HepG2 (cell line): ENCODE results near the gene SH3BP2. TPM values are rescaled to one million over a fixed set of nuclear protein-coding genes. Genes with fewer than 3 reads are reported as not detected.

Experiments used
- ATAC-seq: fragments of 200-7000 bp; cut with Tn5 transposase; 3 replicates; pipeline ENCODE4 v1.9.1; 2020; ENCODE audit warnings: mild to moderate bottlenecking, moderate library complexity
- BruUV-seq: library from RNA; stranded (reverse); fragments of 400-500 nt; replicated peaks from 2 replicates; lab custom pipeline; 2021; lab: Mats Ljungman, UMichigan
- CTCF ChIA-PET: fragments of 300-600 bp; formaldehyde crosslinking; extraction: SDS; loops from one replicate; lab custom pipeline; 2021; ENCODE audit warnings: low total read pairs, inconsistent platforms, low intra/inter-chr PET ratio; lab: Yijun Ruan, JAX
- POLR2A ChIA-PET: fragments of 350-600 bp; sonication (Branson Sonifier 250); formaldehyde crosslinking; loops from one replicate; lab custom pipeline; 2020; ENCODE audit warnings: antibody characterized with exemption, inconsistent platforms; lab: Yijun Ruan, JAX
- DNase-seq: peaks from one replicate; pipeline ENCODE4 v3.0.0-alpha.2; 2015; ENCODE audit warnings: low spot score
- FAIRE-seq: peaks from 3 replicates; lab custom pipeline; 2011; peaks lifted over from hg19 to GRCh38; lab: Jason Lieb, UNC
- H2AFZ ChIP-seq: one replicate; pipeline ENCODE4 v1.6.1; 2011; ENCODE audit warnings: low read length, inconsistent platforms
- H3K27ac ChIP-seq: fragments of 300-600 bp; 3 replicates; pipeline ENCODE4 v1.8.0; 2011; ENCODE audit warnings: mixed run types, mild to moderate bottlenecking, mixed read lengths, low read length, inconsistent platforms; ENCODE audit not compliant: insufficient read depth; ENCODE audit errors: extremely low read length
- H3K27me3 ChIP-seq, 2 experiments: fragments of 200-600 bp in 1 of 2; 2 replicates in 1 of 2; 3 replicates in 1 of 2; pipeline versions ENCODE4 v1.6.0 to v1.8.0; 2011; ENCODE audit warnings: low read length in 2 of 2, mild to moderate bottlenecking in 2 of 2, moderate library complexity in 2 of 2, inconsistent platforms in 1 of 2; ENCODE audit not compliant: insufficient read depth in 2 of 2, control insufficient read depth in 1 of 2
- H3K36me3 ChIP-seq, 2 experiments: fragments of 200-600 bp in 1 of 2; replicated peaks in 1 of 2; 2 replicates in 1 of 2; 3 replicates in 1 of 2; pipeline versions ENCODE4 v1.5.1 to v1.8.0; 2011; ENCODE audit warnings: low read length in 2 of 2, inconsistent platforms in 1 of 2; ENCODE audit not compliant: insufficient read depth in 2 of 2, control insufficient read depth in 1 of 2
- H3K4me1 ChIP-seq: 2 replicates; pipeline ENCODE4 v1.5.1; 2012; ENCODE audit warnings: low read length, inconsistent platforms; ENCODE audit not compliant: insufficient read depth
- H3K4me2 ChIP-seq: 2 replicates; pipeline ENCODE4 v1.6.0; 2011; ENCODE audit warnings: low read depth, low read length, inconsistent platforms
- H3K4me3 ChIP-seq, 3 experiments: fragments of 200-600 bp in 1 of 3; sonication (generic), shearing (Covaris generic) in 1 of 3; replicated peaks in 1 of 3; 2 replicates each; pipeline ENCODE4 v1.5.1; 2011 to 2016; ENCODE audit warnings: low read length in 3 of 3, inconsistent platforms in 2 of 3, low read depth in 2 of 3, mild to moderate bottlenecking in 2 of 3, control low read depth in 1 of 3, mixed read lengths in 1 of 3; ENCODE audit not compliant: insufficient read depth in 1 of 3
- H3K79me2 ChIP-seq: one replicate; pipeline ENCODE4 v1.6.1; 2011; ENCODE audit warnings: low read length, inconsistent platforms; ENCODE audit not compliant: insufficient read depth
- H3K9ac ChIP-seq: 2 replicates; pipeline ENCODE4 v1.6.0; 2011; ENCODE audit warnings: mild to moderate bottlenecking, low read depth, low read length, inconsistent platforms; ENCODE audit not compliant: insufficient read depth
- H3K9me3 ChIP-seq: 2 replicates; pipeline ENCODE4 v1.5.1; 2012; ENCODE audit warnings: mild to moderate bottlenecking, low read length
- H4K20me1 ChIP-seq: 2 replicates; pipeline ENCODE4 v1.6.0; 2011; ENCODE audit warnings: inconsistent platforms, mild to moderate bottlenecking, low read length, moderate library complexity; ENCODE audit not compliant: insufficient read depth
- BCL6 ChIP-seq: IDR thresholded peaks from 2 replicates; pipeline ENCODE4 v1.6.1; 2016; ENCODE audit warnings: missing genetic modification reagents, missing compliant biosample characterization
- CBX2 ChIP-seq, 2 experiments: fragments of 200-600 bp in 1 of 2; sonication (generic); formaldehyde crosslinking in 1 of 2; IDR thresholded peaks; 2 replicates each; pipeline versions ENCODE4 v1.7.0 to v1.8.1; 2018 to 2022; ENCODE audit warnings: low read depth in 2 of 2, low read length in 1 of 2, mild to moderate bottlenecking in 1 of 2, missing genetic modification reagents in 1 of 2
- MTA1 ChIP-seq: sonication (generic); formaldehyde crosslinking; IDR thresholded peaks from 2 replicates; pipeline ENCODE4 v1.4.0; 2020; ENCODE audit warnings: missing genetic modification reagents, mild to moderate bottlenecking, borderline replicate concordance
- NFE2 ChIP-seq: sonication (generic); formaldehyde crosslinking; IDR thresholded peaks from 2 replicates; pipeline ENCODE4 v1.4.0; 2020; ENCODE audit warnings: missing genetic modification reagents
- NR3C1 ChIP-seq: sonication (generic); formaldehyde crosslinking; IDR thresholded peaks from 2 replicates; pipeline ENCODE4 v1.4.0; 2020; ENCODE audit warnings: missing genetic modification reagents
- PRMT3 ChIP-seq: sonication (generic); formaldehyde crosslinking; IDR thresholded peaks from 2 replicates; pipeline ENCODE4 v1.8.1; 2022; ENCODE audit warnings: low read depth, mild to moderate bottlenecking, moderate library complexity, missing genetic modification reagents, borderline replicate concordance
- SRY ChIP-seq: sonication (generic); formaldehyde crosslinking; IDR thresholded peaks from 2 replicates; pipeline ENCODE4 v1.8.0; 2022; ENCODE audit warnings: mild to moderate bottlenecking, missing genetic modification reagents
- ZNF224 ChIP-seq: sonication (generic); formaldehyde crosslinking; IDR thresholded peaks from 2 replicates; pipeline ENCODE4 v1.5.0; 2020; ENCODE audit warnings: mild to moderate bottlenecking, missing genetic modification reagents
- ZNF34 ChIP-seq: sonication (generic); formaldehyde crosslinking; IDR thresholded peaks from 2 replicates; pipeline ENCODE4 v1.4.0; 2020; ENCODE audit warnings: mild to moderate bottlenecking, missing genetic modification reagents, borderline replicate concordance
- ZNF740 ChIP-seq: sonication (generic); formaldehyde crosslinking; IDR thresholded peaks from 2 replicates; pipeline ENCODE4 v1.4.0; 2020; ENCODE audit warnings: missing genetic modification reagents
- WGBS: methylation state at CpG from one replicate; pipeline ENCODE4 v1.1.6; 2017; ENCODE audit warnings: low lambda C conversion rate; 5-methylcytosine and 5-hydroxymethylcytosine counted together
- in situ Hi-C: cut with HindIII; loops from 2 replicates; pipeline ENCODE4 v1.10.0; 2017; ENCODE audit warnings: low pct_unique_long_range_greater_than_20kb; ENCODE audit not compliant: extremely low pct_ligation_motif_present
- intact Hi-C: fragments of 100-400 bp; cut with micrococcal nuclease; formaldehyde crosslinking; loops from one replicate; pipeline ENCODE4 v1.10.0; 2022; ENCODE audit not compliant: unreplicated experiment
- polyA plus RNA-seq, 8 experiments: library from polyadenylated mRNA; depleted of rRNA in 3 of 8; stranded (reverse) in 7 of 8; unstranded in 1 of 8; fragments of >200 nt; fragmentation: Illumina TruSeq in 4 of 8; extraction: Trizol in 4 of 8; gene quantifications; 2 replicates each; pipeline versions ENCODE4 v1.2.1 to v1.2.3, GENCODE V29; 2011 to 2016; ENCODE audit warnings: low read depth in 4 of 8, missing spikeins in 1 of 8, mixed read lengths in 1 of 8; ENCODE audit not compliant: insufficient read depth in 1 of 8
- total RNA-seq, 5 experiments: library from RNA; depleted of rRNA; stranded (reverse); fragments of >200 nt; fragmentation: Illumina TruSeq; extraction: Trizol; gene quantifications; 2 replicates each; pipeline ENCODE4 v1.2.3, GENCODE V29; 2016; ENCODE audit warnings: low read depth in 1 of 5

The SH3BP2 gene
- total and polyA plus RNA-seq, 2 of the 13 experiments (the other 11 are each of a cell fraction or from before 2014, with no cell fraction given) = 16.9 to 34.5 TPM

GRCh38 chr4:2786152-2786671, 6.7 kb upstream of the SH3BP2 start:
- CTCF ChIA-PET = no interaction called here

DNA sequence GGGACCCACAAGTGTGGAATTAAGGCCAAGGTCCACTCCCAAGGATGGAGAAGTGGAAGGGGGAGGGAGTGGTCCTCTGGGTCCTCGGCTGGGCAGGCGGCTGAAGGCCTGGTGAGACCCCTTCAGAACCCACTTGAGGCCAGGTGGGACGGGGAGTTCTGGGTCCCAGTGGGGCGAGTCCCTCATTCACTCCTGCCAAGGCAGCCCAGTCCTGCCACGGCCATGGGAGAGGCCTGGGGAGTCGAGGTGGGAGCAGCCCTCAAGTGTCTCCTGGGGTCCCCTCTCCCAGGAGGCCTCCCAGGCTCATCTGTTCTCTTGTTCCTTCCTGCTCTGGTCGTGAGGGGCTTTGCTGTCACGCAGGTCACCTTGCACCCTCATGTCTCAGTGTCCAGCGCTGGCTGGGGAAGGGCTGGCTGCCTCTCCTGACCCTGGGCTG, 6.1 kb upstream of the SH3BP2 start:
- intact Hi-C loops (no loop called here), in situ Hi-C loops (no loop called here)
- H3K27ac ChIP-seq = no peak overlapping the region
- no TSS peak for BruUV-seq
- no peak overlapping the region for H2AFZ ChIP-seq
- ChIA-PET CTCF (no interaction called here), POLR2A (interaction anchor here (1.0 to 1.3 kb wide), 3 partner anchors 14 to 251 kb away, joined by 3 to 6 read pairs (median 3); no protein-coding TSS in a partner anchor)
- peaks cover 71% of the 10 kb centered on the region for H3K4me1 ChIP-seq
- H3K4me3 ChIP-seq = no peak overlapping the region; a peak in 1 of 6 replicates
- TF ChIP-seq NR3C1 (CRISPR knock-in tag) = no peak
- TF ChIP-seq ZNF224 (CRISPR knock-in tag) = no peak
- TF ChIP-seq BCL6 (CRISPR knock-in tag) = no peak
- no peak for TF ChIP-seq PRMT3
- TF ChIP-seq ZNF34 = no peak
- TF ChIP-seq CBX2 (IDR thresholded peaks at IDR 0.05; ENCODE audit: low read depth, low read length) = no peak
- no peak for TF ChIP-seq CBX2 (CRISPR knock-in tag; IDR thresholded peaks at IDR 0.05; ENCODE audit: low read depth)
- TF ChIP-seq MTA1 (CRISPR knock-in tag) = peak; percentile 40; the same call in 1 of the 2 replicates
- no peak for TF ChIP-seq NFE2
- no peaks in the 10 kb centered on the region for H3K9me3 ChIP-seq
- no peaks in the 10 kb centered on the region for H3K27me3 ChIP-seq
- no peaks in the 10 kb centered on the region for H3K36me3 ChIP-seq
- no peak overlapping the region for H3K9ac ChIP-seq
- no peaks in the 10 kb centered on the region for H3K79me2 ChIP-seq
- 0 out of 2 replicates have a peak overlapping the region, but pooled peaks have one; percentile 26 for H3K4me2 ChIP-seq
- no peaks in the 10 kb centered on the region for H4K20me1 ChIP-seq
- no peak for DNase-seq
- no peak for FAIRE-seq
- no peak for ATAC-seq
- 55% methylated on average over 5 of the region's 9 CpGs for WGBS

More at GRCh38 chr4:2786152-2786671, 6.7 kb upstream of the SH3BP2 start:
- intact Hi-C loops (no loop called here), in situ Hi-C loops (no loop called here)
- no peaks in the 10 kb centered on the region for H3K27me3 ChIP-seq
- H3K9ac ChIP-seq = no peak overlapping the region
- no peak for ATAC-seq
- H4K20me1 ChIP-seq = no peaks in the 10 kb centered on the region
- H3K36me3 ChIP-seq = no peaks in the 10 kb centered on the region
- H2AFZ ChIP-seq = no peak overlapping the region
- no peak for TF ChIP-seq SRY (CRISPR knock-in tag)
- TF ChIP-seq ZNF740 (CRISPR knock-in tag) = peak; percentile 49; the same call in 1 of the 2 replicates
- POLR2A ChIA-PET = interaction anchor here (0.7 to 1.3 kb wide), 2 partner anchors 7 to 25 kb away, joined by 3 to 6 read pairs; no protein-coding TSS in a partner anchor
- no peaks in the 10 kb centered on the region for H3K9me3 ChIP-seq
- FAIRE-seq = no peak
- no peak for DNase-seq
- no peak overlapping the region for H3K27ac ChIP-seq
- peak overlapping the region; percentile 31; the same call in 1 of the 2 replicates for H3K4me2 ChIP-seq
- H3K4me1 ChIP-seq = peaks cover 65% of the 10 kb centered on the region
- BruUV-seq = no TSS peak
- H3K4me3 ChIP-seq = no peak overlapping the region
- H3K79me2 ChIP-seq = no peaks in the 10 kb centered on the region
- 67% methylated on average over 2 of the region's 7 CpGs for WGBS
